GM12864 (cell line): ENCODE measurements around the gene SH3PXD2A.

Experiments used
- DNase-seq: peaks from one replicate; pipeline ENCODE4 v3.0.0-alpha.2; 2011; ENCODE audit warnings: low read depth
- H3K4me3 ChIP-seq: 2 replicates; pipeline ENCODE4 v1.5.1; 2011; ENCODE audit warnings: mild to moderate bottlenecking, low read depth, low read length, control low read depth
- TF ChIP-seq, protein P1 (sequence below): IDR thresholded peaks from 2 replicates; pipeline ENCODE4 v1.5.1; 2011; ENCODE audit warnings: low read depth, mild to moderate bottlenecking, moderate library complexity, low read length, control low read depth, inconsistent platforms; ENCODE audit errors: missing control alignments

The SH3PXD2A gene

DNA sequence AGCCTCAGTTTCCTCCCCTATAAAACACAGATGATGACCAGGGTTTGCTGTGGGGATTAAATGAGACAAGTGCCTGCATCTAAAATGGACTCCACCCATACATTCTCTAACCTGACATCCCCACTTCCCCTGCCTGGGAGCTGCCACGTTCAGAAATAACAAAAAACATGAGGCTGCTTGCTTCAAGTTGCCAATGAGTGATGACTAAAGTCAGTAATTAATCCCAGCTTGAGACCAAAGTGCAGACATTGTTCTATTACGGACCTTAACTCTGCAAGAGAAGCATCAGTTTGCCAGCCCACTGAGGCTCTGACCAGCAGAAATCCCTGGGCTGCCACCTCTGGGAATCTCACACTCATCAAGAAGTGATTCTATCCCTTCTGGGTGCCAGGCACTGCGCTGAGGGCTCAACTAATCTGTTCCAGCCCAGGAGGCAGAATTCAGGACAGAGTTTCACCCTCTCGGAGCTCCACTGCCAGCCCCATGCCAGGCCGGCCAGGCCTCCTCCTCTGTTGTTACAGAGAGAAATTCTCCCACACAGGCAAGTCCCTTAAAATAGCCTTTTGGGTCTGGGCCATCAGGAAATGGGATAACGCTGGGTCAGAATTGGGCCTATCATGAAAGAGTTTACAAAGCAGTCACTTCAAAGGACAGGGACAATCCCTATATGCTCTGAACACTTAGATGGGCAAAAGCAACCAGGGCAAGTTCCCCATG lies 11.4 kb downstream of the SH3PXD2A start:
- no peak for DNase-seq
- H3K4me3 ChIP-seq = no peak overlapping the region

DNA sequence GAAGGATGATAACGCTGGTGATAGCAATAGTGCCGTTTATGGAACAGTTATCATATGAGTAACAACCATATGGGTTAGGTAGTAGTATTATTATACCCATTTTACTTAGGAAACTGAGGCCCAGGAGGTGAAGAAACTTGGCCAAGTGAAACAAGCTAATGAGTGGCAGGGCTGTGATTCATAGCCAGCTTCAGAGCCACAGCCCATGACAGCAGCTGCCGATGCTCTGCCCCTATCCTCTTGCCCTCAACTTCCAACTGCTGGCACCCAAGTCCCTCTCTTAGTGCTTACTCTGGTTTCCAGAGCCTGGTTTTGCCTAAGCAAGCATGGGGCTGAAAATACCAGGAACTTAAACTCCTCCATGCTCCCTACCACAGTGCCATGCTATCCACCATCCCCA lies 12.3 kb downstream of the SH3PXD2A start:
- no peak for DNase-seq
- no peak overlapping the region for H3K4me3 ChIP-seq
- TF ChIP-seq, protein P1, sequence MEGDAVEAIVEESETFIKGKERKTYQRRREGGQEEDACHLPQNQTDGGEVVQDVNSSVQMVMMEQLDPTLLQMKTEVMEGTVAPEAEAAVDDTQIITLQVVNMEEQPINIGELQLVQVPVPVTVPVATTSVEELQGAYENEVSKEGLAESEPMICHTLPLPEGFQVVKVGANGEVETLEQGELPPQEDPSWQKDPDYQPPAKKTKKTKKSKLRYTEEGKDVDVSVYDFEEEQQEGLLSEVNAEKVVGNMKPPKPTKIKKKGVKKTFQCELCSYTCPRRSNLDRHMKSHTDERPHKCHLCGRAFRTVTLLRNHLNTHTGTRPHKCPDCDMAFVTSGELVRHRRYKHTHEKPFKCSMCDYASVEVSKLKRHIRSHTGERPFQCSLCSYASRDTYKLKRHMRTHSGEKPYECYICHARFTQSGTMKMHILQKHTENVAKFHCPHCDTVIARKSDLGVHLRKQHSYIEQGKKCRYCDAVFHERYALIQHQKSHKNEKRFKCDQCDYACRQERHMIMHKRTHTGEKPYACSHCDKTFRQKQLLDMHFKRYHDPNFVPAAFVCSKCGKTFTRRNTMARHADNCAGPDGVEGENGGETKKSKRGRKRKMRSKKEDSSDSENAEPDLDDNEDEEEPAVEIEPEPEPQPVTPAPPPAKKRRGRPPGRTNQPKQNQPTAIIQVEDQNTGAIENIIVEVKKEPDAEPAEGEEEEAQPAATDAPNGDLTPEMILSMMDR = no peak

More for the DNA sequence above, 11.4 kb downstream of the SH3PXD2A start:
- TF ChIP-seq, protein P1 = no peak

DNA sequence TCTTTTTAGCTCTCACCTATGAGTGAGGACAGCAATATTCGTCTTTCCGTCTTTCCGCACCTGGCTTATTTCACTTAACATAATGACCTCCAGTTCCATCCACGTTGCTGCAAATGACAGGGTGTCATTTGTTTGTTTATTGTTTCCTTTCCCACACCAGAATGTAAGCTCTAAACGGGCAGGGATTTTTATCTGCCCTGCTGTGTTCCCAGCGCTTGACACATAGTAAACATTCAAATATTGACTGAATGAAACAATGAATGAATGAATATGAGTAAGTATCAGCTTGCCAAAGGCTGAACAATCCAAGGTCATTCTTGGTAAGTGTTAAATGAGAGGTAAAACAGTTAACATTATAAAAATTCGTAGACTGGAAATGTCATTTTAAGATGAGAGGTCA lies 12.8 kb downstream of the SH3PXD2A start:
- no peak for DNase-seq
- H3K4me3 ChIP-seq = no peak overlapping the region
- TF ChIP-seq, protein P1 = no peak

DNA sequence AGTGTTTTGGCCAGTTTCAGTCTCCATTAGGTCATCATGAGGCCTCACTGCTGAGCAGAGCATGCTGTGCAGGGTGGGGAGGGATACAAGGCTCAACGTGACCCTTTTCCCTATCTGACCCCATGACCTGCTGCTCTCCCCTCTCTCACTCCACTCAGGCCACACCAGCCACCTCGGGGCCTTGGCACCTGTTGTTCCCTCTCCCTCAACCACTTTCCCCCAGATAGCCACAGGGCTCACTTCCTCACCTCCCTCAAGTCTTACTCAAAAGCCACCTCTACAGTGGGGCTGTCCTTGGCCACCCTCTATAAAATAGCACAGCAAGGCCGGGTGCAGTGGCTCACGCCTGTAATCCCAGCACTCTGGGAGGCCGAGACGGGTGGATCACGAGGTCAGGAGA lies 13.9 kb downstream of the SH3PXD2A start:
- no peak overlapping the region for H3K4me3 ChIP-seq
- TF ChIP-seq, protein P1 = no peak
- no peak for DNase-seq

DNA sequence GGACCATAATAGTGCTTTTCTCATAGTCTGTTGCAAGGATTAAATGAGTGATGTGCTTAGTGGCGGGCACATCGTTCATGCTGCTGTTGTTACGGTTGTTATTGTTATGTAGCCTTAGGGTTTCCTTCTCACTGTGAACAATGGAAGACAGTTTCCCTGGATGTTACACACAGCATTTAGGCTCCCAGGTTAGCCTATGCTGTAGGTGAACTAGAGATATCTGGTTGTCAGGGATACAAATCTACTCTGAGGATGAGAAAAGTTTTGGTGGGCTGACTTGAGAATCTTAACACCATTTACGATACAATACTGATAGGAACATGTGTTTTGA lies 14.7 kb downstream of the SH3PXD2A start:
- DNase-seq = no peak
- TF ChIP-seq, protein P1 = no peak
- no peak overlapping the region for H3K4me3 ChIP-seq

DNA sequence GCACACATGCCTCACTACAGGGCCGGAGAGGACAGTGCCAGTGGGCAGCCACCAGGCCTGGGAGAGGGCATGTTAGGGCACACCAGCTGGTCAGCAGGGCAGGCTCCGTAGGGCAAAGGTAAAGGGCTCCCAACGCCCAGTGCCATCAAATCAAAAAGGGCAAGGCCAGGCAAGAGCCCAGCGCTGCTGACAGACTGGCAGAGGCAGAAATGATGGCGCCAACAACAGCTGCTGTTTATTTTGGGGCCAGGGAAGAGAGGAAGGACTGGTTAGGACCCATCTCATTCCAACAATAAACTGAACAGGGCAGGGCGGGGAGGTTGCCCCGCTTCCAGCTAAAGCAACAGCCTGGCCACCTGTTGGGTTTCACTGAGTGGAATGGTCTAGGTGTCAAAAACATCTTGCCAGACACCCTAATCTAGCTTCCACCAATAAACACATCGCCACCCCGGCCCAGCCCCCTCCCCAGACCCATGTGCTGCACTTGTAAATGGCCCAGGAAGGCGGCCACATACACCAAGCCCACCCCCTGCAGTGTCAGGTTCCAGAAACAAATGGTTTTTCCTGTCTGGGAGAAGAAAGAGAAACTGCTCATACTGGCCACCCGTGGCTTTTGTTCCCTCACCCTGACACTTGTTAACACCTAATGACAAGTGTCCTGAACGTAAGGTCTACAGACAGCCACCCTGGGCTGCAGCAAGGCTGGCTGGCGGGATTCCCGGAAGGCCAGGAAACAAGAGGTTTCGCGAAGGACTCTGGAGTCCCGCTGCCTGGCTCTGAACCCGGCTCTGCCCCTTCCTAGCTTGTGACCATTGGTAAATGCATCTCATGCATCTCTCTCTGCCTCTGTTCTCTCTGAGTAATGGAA lies 15.3 kb downstream of the SH3PXD2A start:
- TF ChIP-seq, protein P1 = no peak
- no peak for DNase-seq
- no peak overlapping the region for H3K4me3 ChIP-seq

DNA sequence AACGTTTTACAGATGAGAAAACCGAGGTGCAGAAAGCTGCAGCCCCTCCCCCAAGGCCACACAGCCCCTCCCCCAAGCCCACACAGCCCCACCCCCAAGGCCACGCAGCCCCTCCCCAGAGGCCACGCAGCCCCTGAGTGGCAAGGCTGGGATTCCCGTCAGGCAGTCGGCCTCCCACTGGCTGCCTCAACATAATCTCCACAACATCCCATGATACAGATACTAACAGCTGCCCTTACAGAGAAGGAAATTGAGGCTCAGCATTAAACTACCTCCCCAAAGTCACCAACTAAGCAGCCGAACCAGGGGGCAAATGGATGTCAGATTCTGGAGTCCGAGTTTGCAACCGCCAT lies 15.9 kb downstream of the SH3PXD2A start:
- DNase-seq = no peak
- TF ChIP-seq, protein P1 = no peak
- no peak overlapping the region for H3K4me3 ChIP-seq
